ENCODE results near the gene LEMD2. TPM values are rescaled to one million over a fixed set of nuclear protein-coding genes. Genes with fewer than 3 reads are reported as not detected.

Gene LEMD2
- total RNA-seq, 1 experiment from 2014 or later: 75.8 TPM

- Histone ChIP-seq H3K4me3 (ENCODE audit: low read depth, low read length, poor library complexity, severe bottlenecking) (no peak overlapping the region), H3K4me1 (ENCODE audit: insufficient read depth, low read length, poor library complexity, severe bottlenecking) (peaks cover 11% of the 10 kb centered on the region), H3K36me3 (ENCODE audit: insufficient read depth, low read length, poor library complexity, severe bottlenecking) (no peaks in the 10 kb centered on the region), H3K27ac (ENCODE audit: low read depth, low read length, poor library complexity, severe bottlenecking) (no peak overlapping the region), H3K9me3 (ENCODE audit: low read depth, low read length, poor library complexity, severe bottlenecking) (no peaks in the 10 kb centered on the region), H3K27me3 (replicated peaks; ENCODE audit: insufficient read depth, low read depth, low read length, poor library complexity) (no peaks in the 10 kb centered on the region)
- CTCF ChIA-PET: no interaction called here
- intact Hi-C loops (cut with micrococcal nuclease; ENCODE audit: unreplicated experiment): loop anchor here (10.0 kb wide), 1 partner anchor 315 kb away; no protein-coding TSS in a partner anchor
- no peak for TF ChIP-seq EZH2 (IDR thresholded peaks at IDR 0.05; ENCODE audit: borderline replicate concordance, low read depth, low read length, poor library complexity, severe bottlenecking)
- no peak for TF ChIP-seq CTCF (conservative IDR thresholded peaks at IDR 0.05; ENCODE audit: low read depth, low read length)
- POLR2A ChIA-PET (ENCODE audit: low non-redundant PET): no interaction called here
- BruUV-seq (replicated peaks): no TSS peak
- DNase-seq (ENCODE audit: low spot score): no peak
Measured at GRCh38 chr6:33740204-33740608, 48.7 kb downstream of the LEMD2 start.

DNA sequence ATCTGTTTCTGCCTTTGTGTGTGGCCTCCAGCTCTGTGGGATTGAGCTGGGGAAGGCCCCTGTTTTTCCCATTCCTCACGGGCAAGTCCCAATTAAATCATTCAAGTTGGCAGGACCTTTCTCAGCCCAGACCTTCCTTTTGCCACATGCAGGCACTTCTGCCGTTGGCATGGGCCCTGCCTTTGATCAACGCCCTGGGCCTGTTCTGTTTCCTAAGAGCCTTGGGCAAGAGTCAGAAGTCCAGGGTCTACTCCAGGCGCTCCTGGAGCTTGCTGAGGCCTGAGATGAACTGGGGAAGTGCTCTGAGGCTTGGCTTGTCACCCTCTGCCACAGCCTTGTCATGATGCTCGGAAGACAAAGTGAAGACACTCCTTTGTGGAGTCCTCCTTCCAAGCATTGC, 49.4 kb downstream of the LEMD2 start:
- intact Hi-C loops (cut with micrococcal nuclease; ENCODE audit: unreplicated experiment): no loop called here
- no TSS peak for BruUV-seq (replicated peaks)
- no peak for DNase-seq (ENCODE audit: low spot score)
- no peak for TF ChIP-seq EZH2 (IDR thresholded peaks at IDR 0.05; ENCODE audit: borderline replicate concordance, low read depth, low read length, poor library complexity, severe bottlenecking)
- TF ChIP-seq CTCF (conservative IDR thresholded peaks at IDR 0.05; ENCODE audit: low read depth, low read length): no peak
- Histone ChIP-seq H3K4me1 (ENCODE audit: insufficient read depth, low read length, poor library complexity, severe bottlenecking) (peaks cover 5% of the 10 kb centered on the region), H3K27me3 (replicated peaks; ENCODE audit: insufficient read depth, low read depth, low read length, poor library complexity) (no peaks in the 10 kb centered on the region), H3K4me3 (ENCODE audit: low read depth, low read length, poor library complexity, severe bottlenecking) (no peak overlapping the region), H3K36me3 (ENCODE audit: insufficient read depth, low read length, poor library complexity, severe bottlenecking) (no peaks in the 10 kb centered on the region), H3K9me3 (ENCODE audit: low read depth, low read length, poor library complexity, severe bottlenecking) (no peaks in the 10 kb centered on the region), H3K27ac (ENCODE audit: low read depth, low read length, poor library complexity, severe bottlenecking) (no peak overlapping the region)
- ChIA-PET POLR2A (ENCODE audit: low non-redundant PET) (no interaction called here), CTCF (no interaction called here)

GRCh38 chr6:33738879-33739278, 50.1 kb downstream of the LEMD2 start:
- no peak overlapping the region for H3K4me3 ChIP-seq (ENCODE audit: low read depth, low read length, poor library complexity, severe bottlenecking)
- no peaks in the 10 kb centered on the region for H3K27me3 ChIP-seq (replicated peaks; ENCODE audit: insufficient read depth, low read depth, low read length, poor library complexity)
- no peaks in the 10 kb centered on the region for H3K36me3 ChIP-seq (ENCODE audit: insufficient read depth, low read length, poor library complexity, severe bottlenecking)
- intact Hi-C loops (cut with micrococcal nuclease; ENCODE audit: unreplicated experiment): no loop called here
- no peaks in the 10 kb centered on the region for H3K4me1 ChIP-seq (ENCODE audit: insufficient read depth, low read length, poor library complexity, severe bottlenecking)
- DNase-seq (ENCODE audit: low spot score): no peak
- no peak overlapping the region for H3K27ac ChIP-seq (ENCODE audit: low read depth, low read length, poor library complexity, severe bottlenecking)
- ChIA-PET POLR2A (ENCODE audit: low non-redundant PET) (interaction anchor here (0.6 kb wide), 1 partner anchor 31 kb away, joined by 8 read pairs; no protein-coding TSS in a partner anchor), CTCF (no interaction called here)
- TF ChIP-seq EZH2 (IDR thresholded peaks at IDR 0.05; ENCODE audit: borderline replicate concordance, low read depth, low read length, poor library complexity, severe bottlenecking) (no peak), CTCF (conservative IDR thresholded peaks at IDR 0.05; ENCODE audit: low read depth, low read length) (no peak)
- H3K9me3 ChIP-seq (ENCODE audit: low read depth, low read length, poor library complexity, severe bottlenecking): no peaks in the 10 kb centered on the region
- BruUV-seq (replicated peaks): no TSS peak
